ENCODE measurements around the gene OTOP2. TPM values are rescaled to one million over a fixed set of nuclear protein-coding genes. Genes with fewer than 3 reads are reported as not detected.
A peak's percentile ranks its signal among the peaks of the same experiment; 100 is the strongest.
"Not testable (repeated sequence)": the region's sequence is repeated elsewhere in the genome, so short reads cannot be mapped to it uniquely, and the experiment has no call there.

Gene OTOP2
- total RNA-seq, 1 donor from 2014 or later: not detected

DNA sequence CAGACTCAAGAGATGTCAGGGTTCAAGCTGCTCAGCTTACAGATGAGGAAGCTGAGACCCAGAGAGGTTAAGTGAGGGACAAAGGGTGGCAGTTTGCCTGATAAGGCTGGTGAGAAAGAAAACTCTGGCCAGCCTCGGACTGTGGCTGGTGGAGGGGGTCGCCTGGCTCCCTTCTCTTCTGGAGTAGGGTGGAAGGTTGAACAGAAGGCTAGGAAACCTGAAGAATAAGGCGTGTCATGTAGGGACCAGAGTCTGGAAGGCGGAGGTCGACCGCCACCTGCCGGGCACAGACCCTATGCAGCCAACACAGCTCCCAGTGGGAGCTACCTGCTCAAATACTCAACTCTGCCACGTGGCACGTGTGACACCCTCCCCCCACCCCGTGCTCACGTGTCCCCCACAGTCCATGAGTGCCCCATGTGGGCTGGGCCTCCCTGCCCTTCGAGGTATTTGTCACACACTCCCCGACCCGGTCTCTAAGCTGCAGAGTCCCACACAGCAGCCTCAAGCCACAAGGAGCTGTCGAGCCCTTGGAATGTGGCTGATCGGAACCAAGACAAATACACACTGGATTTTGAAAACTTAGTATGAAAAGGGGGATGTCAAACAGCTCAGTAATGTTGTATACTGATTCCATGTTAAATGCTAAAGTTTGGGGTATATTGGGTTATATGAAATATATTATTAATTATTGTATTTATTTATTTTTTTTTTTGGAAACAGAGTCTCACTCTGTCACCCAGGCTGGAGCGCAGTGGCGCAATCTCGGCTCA lies 36.7 kb downstream of the OTOP2 start:
- ATAC-seq (ENCODE audit: poor library complexity) (peak; percentile 30), DNase-seq (no peak)
- intact Hi-C loops (cut with DNase I): loop anchor here (2.0 to 5.0 kb wide), 2 partner anchors 52 to 240 kb away; partner anchors contain the start of gene MRPL58

GRCh38 chr17:74961657-74962350 lies 37.7 kb downstream of the OTOP2 start:
- DNase-seq (peak; percentile 87), ATAC-seq (ENCODE audit: poor library complexity) (peak; percentile 94)
- intact Hi-C loops (cut with DNase I): loop anchor here (2.0 to 5.0 kb wide), 2 partner anchors 50 to 239 kb away; partner anchors contain the start of gene MRPL58

GRCh38 chr17:74962622-74963394 lies 38.7 kb downstream of the OTOP2 start:
- intact Hi-C loops (cut with DNase I): loop anchor here (5.0 kb wide), 1 partner anchor 49 kb away; the partner anchor contains the start of gene MRPL58
- no peak for DNase-seq
- ATAC-seq (ENCODE audit: poor library complexity): no peak

- DNase-seq (no peak), ATAC-seq (ENCODE audit: poor library complexity) (no peak)
- intact Hi-C loops (cut with DNase I): loop anchor here (5.0 kb wide), 1 partner anchor 49 kb away; the partner anchor contains the start of gene MRPL58
Observed at GRCh38 chr17:74963656-74964055, 39.6 kb downstream of the OTOP2 start.

DNA sequence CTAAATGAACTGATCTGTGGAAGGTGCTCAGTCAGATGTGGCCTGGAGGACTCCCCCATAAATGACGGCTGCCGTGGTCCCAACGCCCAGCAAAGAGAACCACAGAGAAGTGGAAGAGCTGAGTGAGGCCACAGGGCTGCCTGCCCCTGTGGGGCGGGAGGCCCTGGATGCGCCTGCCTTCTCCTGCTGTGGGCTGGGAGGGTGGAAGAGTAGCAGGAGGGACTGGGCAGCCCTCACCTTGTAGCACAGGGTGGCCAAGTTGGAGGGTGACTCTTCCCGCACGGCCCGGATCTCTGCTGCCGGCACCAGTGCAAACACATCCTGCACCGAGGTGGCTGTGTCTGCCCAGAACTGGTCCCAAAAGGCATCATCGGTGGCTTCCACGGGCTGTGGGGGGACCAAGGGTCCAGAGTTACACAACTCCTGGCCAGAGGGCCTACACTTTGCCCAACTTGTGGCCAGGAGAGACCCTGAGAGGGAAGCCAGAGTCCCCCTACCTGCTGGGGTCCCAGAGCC lies 40.2 kb downstream of the OTOP2 start:
- intact Hi-C loops (cut with DNase I): loop anchor here (5.0 kb wide), 1 partner anchor 48 kb away; the partner anchor contains the start of gene MRPL58
- DNase-seq (no peak), ATAC-seq (ENCODE audit: poor library complexity) (no peak)

DNA sequence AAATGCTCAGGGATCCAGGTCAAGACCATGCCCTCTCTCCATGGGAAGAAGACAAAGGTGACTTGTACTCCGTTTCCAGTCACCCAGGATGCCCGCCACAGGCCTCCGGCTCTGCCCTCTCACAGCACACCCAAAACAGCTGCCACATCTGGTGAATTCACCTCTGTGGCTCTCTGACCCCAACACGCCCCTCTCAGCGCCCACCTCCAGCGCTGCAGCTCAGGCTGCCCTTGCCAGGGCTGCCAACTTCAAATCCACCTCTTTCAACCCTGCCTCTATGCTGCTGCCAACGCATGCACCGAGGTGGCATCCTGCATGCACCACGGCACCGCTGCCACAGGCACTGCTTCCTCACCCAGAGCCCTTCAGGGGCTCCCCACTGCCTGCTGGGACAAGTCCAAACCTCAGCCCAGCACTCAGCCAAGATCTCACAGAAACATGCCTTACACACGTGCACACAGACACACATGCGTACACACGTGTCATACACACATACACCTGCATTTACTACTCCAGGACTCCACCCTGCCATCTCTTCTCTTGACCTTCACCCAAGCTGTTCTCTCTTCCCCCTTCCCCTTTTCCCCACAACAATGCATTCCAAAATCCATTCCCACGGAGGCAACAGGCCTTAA lies 41.0 kb downstream of the OTOP2 start:
- intact Hi-C loops (cut with DNase I): loop anchor here (5.0 kb wide), 1 partner anchor 47 kb away; the partner anchor contains the start of gene MRPL58
- no peak for ATAC-seq (ENCODE audit: poor library complexity)
- no peak for DNase-seq

GRCh38 chr17:74968361-74968780 lies 44.3 kb downstream of the OTOP2 start:
- ATAC-seq (ENCODE audit: poor library complexity) (no peak), DNase-seq (no peak)
- intact Hi-C loops (cut with DNase I): no loop called here

DNA sequence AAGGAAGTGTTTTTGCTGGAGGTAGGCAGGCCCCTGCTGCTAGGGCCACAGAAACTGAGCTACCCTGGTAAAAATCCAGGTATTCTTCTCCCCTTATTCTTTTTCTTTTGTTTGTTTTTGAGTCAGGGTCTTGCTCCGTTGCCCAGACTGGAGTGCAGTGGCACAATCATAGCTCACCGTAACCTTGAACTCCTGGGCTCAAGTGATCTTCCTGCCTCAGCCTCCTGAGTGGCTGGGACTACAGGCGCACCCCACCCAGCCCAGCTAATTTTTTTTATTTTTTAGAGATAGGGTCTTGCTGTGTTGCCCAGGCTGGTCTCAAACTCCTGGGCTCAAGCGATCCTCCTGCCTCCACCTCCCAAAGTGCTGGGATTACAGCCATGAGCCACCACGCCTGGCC lies 45.4 kb downstream of the OTOP2 start:
- ATAC-seq (ENCODE audit: poor library complexity); DNase-seq; intact Hi-C loops (cut with DNase I): not testable (repeated sequence)

DNA sequence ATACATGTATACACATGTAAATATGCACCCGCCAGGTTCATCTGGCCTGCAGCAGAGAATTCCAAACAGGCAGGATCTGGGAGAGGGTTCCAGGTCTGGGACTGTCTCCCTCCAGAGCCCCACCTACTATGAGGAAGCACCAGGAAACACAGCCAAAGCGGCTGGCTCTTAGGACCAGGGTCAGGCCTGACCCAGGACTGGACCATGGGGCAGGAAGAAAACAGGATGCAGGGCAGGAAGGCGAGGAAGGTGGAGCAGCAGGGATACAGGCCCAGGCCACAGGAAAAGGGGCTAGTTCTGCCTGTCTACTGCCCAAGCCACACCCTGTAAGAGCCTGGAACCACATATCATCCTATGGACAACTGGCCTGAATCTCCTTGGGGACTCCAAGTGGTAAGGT lies 46.3 kb downstream of the OTOP2 start:
- ATAC-seq (ENCODE audit: poor library complexity) (peak; percentile 24), DNase-seq (no peak)
- intact Hi-C loops (cut with DNase I): no loop called here

DNA sequence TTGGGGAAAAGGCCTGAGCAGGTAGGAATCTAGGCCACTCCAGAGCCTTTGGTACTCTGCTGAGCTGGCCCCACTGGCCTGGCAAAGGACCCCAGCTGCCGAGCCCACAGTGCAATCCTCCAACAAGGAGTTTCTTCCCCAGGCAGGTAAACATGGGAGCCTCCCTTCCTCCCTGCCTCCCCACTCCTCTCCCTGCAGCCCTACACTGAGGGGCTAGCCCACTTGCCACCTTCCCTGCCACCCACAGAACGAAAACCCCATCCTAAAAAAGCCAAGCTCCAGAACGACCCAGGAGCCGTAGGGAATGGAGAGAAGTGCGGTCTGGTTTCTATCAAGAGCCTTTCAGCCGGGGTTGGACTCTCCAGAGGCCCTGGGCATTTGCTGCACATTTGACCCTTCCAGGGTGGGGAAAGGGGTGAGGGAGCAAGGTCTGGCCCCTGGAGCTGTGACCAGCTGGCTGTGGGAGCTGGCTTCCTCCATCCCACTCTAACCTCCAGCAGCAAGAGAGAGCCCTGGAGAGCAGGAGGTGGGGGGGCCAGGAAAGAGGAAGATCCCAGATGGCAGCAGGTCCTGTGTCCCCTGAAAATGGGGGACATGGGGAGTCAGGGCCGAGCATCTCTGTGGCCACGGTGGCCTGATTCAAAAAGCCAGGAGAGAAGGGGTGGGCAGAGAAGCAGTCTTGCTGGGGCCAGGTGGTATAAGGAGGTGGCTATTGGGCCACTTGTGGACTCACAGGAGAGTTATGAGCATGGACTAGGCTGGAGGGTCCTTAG lies 47.2 kb downstream of the OTOP2 start:
- intact Hi-C loops (cut with DNase I): no loop called here
- no peak for DNase-seq
- no peak for ATAC-seq (ENCODE audit: poor library complexity)

GRCh38 chr17:74971842-74972106 lies 47.7 kb downstream of the OTOP2 start:
- ATAC-seq (ENCODE audit: poor library complexity) (peak; percentile 9), DNase-seq (no peak)
- intact Hi-C loops (cut with DNase I): no loop called here

GRCh38 chr17:74972107-74972972 lies 48.3 kb downstream of the OTOP2 start, which contains the start of gene HID1:
Gene HID1, minus strand, starts transcription at chr17:74972759. Its CDS starts 103 bp downstream, at chr17:74972656.
- peak; percentile 86 for ATAC-seq (ENCODE audit: poor library complexity)
- intact Hi-C loops (cut with DNase I): no loop called here
- peak; percentile 79 for DNase-seq

GRCh38 chr17:74972973-74973328 lies 48.9 kb downstream of the OTOP2 start:
- intact Hi-C loops (cut with DNase I): no loop called here
- no peak for DNase-seq
- no peak for ATAC-seq (ENCODE audit: poor library complexity)

- ATAC-seq (ENCODE audit: poor library complexity) (no peak), DNase-seq (no peak)
- intact Hi-C loops (cut with DNase I): no loop called here
Observed at GRCh38 chr17:74975943-74976342, 51.9 kb downstream of the OTOP2 start.

GRCh38 chr17:74977802-74978201 lies 53.7 kb downstream of the OTOP2 start:
- DNase-seq (no peak), ATAC-seq (ENCODE audit: poor library complexity) (no peak)
- intact Hi-C loops (cut with DNase I): no loop called here

GRCh38 chr17:74978240-74978639 lies 54.2 kb downstream of the OTOP2 start:
- ATAC-seq (ENCODE audit: poor library complexity) (no peak), DNase-seq (no peak)
- intact Hi-C loops (cut with DNase I): no loop called here

Data from Right ventricle myocardium superior (tissue), 1 donor.